Epithelial cell of proximal tubule (primary cell): ENCODE results near the gene CYTH1. TPM values are rescaled to one million over a fixed set of nuclear protein-coding genes. Genes with fewer than 3 reads are reported as not detected.

Source experiments
- DNase-seq: peaks from one replicate; pipeline ENCODE4 v3.0.0-alpha.2; 2011; ENCODE audit warnings: low read depth
- H3K4me3 ChIP-seq: 2 replicates; pipeline ENCODE4 v1.5.1; 2011; ENCODE audit warnings: low read depth, mild to moderate bottlenecking, low read length
- CTCF ChIP-seq: conservative IDR thresholded peaks from 2 replicates; pipeline ENCODE4 v1.5.1; 2012; ENCODE audit warnings: low read depth, mild to moderate bottlenecking, low read length
- total RNA-seq: library from RNA; depleted of rRNA; stranded (reverse); fragments of >200 nt; gene quantifications from 2 replicates; pipeline ENCODE4 v1.2.3, GENCODE V29; 2015

The CYTH1 gene
- total RNA-seq, 1 donor from 2014 or later = 16.8 TPM

DNA sequence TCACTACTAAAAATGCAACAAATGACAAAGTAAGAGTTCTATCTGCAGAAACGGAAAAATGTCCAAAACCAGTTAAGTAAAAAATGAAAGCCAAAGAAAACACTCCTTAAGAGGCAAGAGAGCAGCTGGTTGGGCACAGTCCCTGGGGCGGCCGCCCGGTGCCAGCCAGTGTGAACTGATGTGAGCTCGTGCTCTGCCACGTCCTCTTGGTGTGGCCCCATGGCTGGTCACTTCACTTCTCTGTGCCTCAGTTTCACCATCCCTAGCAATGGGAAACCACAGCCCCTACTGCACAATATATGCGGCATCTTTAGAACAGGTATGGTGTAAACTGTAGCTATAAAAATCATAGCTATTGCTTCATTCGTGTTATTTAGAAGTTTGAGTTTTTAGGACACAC, 37.3 kb upstream of the CYTH1 start:
- H3K4me3 ChIP-seq = no peak overlapping the region
- DNase-seq = no peak
- no peak for TF ChIP-seq CTCF

DNA sequence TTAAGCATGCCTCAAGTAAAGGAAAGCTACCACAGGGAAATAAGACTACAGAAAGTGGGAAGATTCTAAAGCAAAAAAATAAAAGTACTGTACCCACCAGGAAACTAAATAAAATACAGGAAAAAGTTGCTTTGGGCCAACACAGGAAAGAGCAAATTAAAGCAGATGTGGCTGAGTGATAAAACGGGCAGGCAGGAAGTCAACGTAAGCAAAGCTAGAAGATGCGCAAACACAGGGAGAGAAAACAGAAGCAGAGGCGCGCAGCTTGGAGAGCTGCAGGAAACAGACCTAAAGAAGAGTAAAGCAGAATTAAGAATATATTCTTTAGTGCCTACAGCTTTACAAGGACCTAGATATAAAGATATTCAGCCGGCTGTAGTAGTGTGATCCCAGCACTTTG, 36.9 kb upstream of the CYTH1 start:
- DNase-seq = no peak
- no peak overlapping the region for H3K4me3 ChIP-seq
- no peak for TF ChIP-seq CTCF

GRCh38 chr17:78818152-78818846, 36.2 kb upstream of the CYTH1 start:
- TF ChIP-seq CTCF = no peak
- H3K4me3 ChIP-seq = no peak overlapping the region
- DNase-seq = no peak

DNA sequence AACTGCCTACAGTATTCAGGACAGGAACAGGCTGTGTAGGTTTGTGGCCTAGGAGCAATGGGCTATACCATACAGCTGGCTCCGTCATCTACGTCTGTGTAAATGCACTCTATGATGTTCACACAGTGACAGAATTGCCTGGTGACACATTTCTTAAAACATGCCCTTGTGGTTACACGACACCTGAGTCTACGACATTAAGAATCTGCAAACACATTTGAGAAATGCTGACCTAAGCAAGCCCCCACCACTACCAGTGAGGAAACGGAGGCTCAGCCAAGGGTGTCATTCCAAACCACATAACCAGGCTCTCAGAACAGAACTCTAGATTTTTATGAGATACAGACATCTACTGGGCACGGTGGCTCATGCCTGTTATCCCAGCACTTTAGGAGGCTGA, 35.0 kb upstream of the CYTH1 start:
- no peak for TF ChIP-seq CTCF
- no peak overlapping the region for H3K4me3 ChIP-seq
- DNase-seq = no peak

DNA sequence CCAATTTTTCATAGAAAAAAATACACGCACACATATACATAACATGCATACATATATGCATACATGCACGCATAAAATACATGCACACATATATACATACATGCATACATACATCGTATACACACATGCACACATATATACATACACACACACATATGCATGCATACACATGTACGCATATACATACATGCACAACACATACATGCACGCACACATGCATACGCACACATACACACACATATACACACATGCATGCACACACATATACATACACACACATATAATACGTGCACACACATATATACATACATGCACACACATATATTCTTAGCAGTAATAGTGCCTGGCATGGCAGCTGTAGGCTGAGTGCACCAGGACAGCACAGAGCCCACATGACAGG, 33.6 kb upstream of the CYTH1 start:
- no peak for TF ChIP-seq CTCF
- no peak for DNase-seq
- no peak overlapping the region for H3K4me3 ChIP-seq

DNA sequence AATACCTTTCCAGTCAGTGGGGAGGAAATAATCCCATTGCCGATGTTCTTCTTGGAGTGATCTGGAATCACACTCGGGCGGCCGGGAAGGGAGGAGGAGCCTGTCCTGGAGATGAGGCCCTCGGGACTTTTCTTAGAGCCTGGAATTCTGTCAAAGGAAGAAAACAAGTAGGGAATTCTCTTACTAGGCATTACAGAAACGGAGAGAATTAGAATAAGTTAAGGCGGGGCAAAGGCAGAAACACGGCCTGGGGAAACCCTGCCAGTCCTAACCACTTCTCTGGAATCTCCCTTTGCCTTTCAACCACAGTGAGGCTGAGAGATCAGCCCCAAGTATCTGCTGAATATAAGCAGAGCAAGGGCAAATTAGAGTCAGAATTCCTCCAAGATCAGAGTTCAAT, 30.8 kb upstream of the CYTH1 start:
- DNase-seq = no peak
- H3K4me3 ChIP-seq = no peak overlapping the region
- no peak for TF ChIP-seq CTCF

DNA sequence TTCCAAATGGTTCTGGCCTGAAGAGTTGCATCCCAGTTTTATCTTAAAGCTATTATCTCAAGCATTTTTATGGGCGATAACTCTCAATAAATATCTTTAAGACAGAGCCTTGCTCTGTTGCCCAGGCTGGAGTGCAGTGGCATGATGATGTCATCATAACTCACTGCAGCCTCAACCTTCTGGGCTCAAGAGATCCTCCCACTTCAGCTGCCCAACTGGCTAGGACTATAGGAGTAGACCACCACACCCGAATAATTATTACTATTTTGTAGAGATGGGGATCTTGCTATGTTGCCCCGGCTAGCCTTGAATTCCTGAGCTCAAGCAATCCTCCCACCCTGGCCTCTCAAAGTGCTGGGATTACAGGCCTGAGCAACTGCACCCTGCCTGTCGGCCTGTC, 26.1 kb upstream of the CYTH1 start:
- no peak for DNase-seq
- no peak for TF ChIP-seq CTCF

More for the DNA sequence above, 26.1 kb upstream of the CYTH1 start:
- no peak overlapping the region for H3K4me3 ChIP-seq
